GM12878 (cell line): Measurements from ENCODE around the gene ARHGEF6. TPM values are rescaled to one million over a fixed set of nuclear protein-coding genes. Genes with fewer than 3 reads are reported as not detected.

ENCODE experiments used
- ATAC-seq: fragments of 200-7000 bp; cut with Tn5 transposase; 3 replicates; pipeline ENCODE4 v1.9.1; 2020; ENCODE audit warnings: mild to moderate bottlenecking, moderate library complexity
- BruUV-seq: library from RNA; stranded (reverse); fragments of 400-500 nt; replicated peaks from 2 replicates; lab custom pipeline; 2021; lab: Mats Ljungman, UMichigan
- CTCF ChIA-PET: fragments of 300-600 bp; sonication (Branson Sonifier 250); formaldehyde crosslinking; extraction: SDS; loops from one replicate; lab custom pipeline; 2021; ENCODE audit warnings: inconsistent platforms; lab: Yijun Ruan, JAX
- POLR2A ChIA-PET: fragments of 350-600 bp; formaldehyde crosslinking; extraction: SDS; loops from one replicate; lab custom pipeline; 2021; ENCODE audit warnings: inconsistent platforms; lab: Charles Lee
- RAD21 ChIA-PET: fragments of 300-600 bp; sonication (Branson Sonifier 250); formaldehyde crosslinking; loops from one replicate; lab custom pipeline; 2023; ENCODE audit warnings: antibody characterized with exemption; ENCODE audit not compliant: unreplicated experiment; lab: Charles Lee
- SMC1A ChIA-PET: fragments of 300-600 bp; sonication (Branson Sonifier 250); formaldehyde crosslinking; loops from one replicate; lab custom pipeline; 2023; ENCODE audit not compliant: unreplicated experiment, uncharacterized antibody; lab: Charles Lee
- DNase-seq: peaks from one replicate; pipeline ENCODE4 v3.0.0-alpha.2; 2011; ENCODE audit warnings: low read depth, low spot score
- FAIRE-seq: peaks from 3 replicates; lab custom pipeline; 2011; peaks lifted over from hg19 to GRCh38; lab: Jason Lieb, UNC
- H2AFZ ChIP-seq: 2 replicates; pipeline ENCODE4 v1.6.0; 2011; ENCODE audit warnings: low read depth, low read length, control low read depth; ENCODE audit not compliant: control insufficient read depth
- H3K27ac ChIP-seq: 2 replicates; pipeline ENCODE4 v1.5.1; 2011; ENCODE audit warnings: control low read depth; ENCODE audit not compliant: control insufficient read depth, insufficient read depth
- H3K27me3 ChIP-seq, 2 experiments: replicated peaks in 1 of 2; 2 replicates each; pipeline versions ENCODE4 v1.6.0 to v1.6.1; 2011; ENCODE audit warnings: low read length in 1 of 2; ENCODE audit not compliant: control insufficient read depth in 2 of 2, insufficient read depth in 2 of 2
- H3K36me3 ChIP-seq, 2 experiments: 2 replicates each; pipeline ENCODE4 v1.5.1; 2011; ENCODE audit warnings: low read length in 1 of 2; ENCODE audit not compliant: control insufficient read depth in 2 of 2, insufficient read depth in 2 of 2
- H3K4me1 ChIP-seq: 2 replicates; pipeline ENCODE4 v1.6.1; 2011; ENCODE audit warnings: mild to moderate bottlenecking, low read length, moderate library complexity, mixed read lengths; ENCODE audit not compliant: control insufficient read depth, insufficient read depth
- H3K4me2 ChIP-seq: 2 replicates; pipeline ENCODE4 v1.6.0; 2011; ENCODE audit warnings: control low read depth; ENCODE audit not compliant: control insufficient read depth, insufficient read depth
- H3K4me3 ChIP-seq: fragments of 200-600 bp; sonication (generic); 2 replicates; pipeline ENCODE4 v1.5.1; 2016
- H3K79me2 ChIP-seq: 2 replicates; pipeline ENCODE4 v1.6.0; 2011; ENCODE audit warnings: low read length; ENCODE audit not compliant: control insufficient read depth, insufficient read depth
- H3K9ac ChIP-seq: 2 replicates; pipeline ENCODE4 v1.8.0; 2011; ENCODE audit warnings: low read length, control low read depth, mixed read lengths; ENCODE audit not compliant: control insufficient read depth, insufficient read depth
- H3K9me3 ChIP-seq: replicated peaks from 3 replicates; pipeline ENCODE4 v1.5.1; 2011; ENCODE audit warnings: mild to moderate bottlenecking, low read length; ENCODE audit not compliant: control insufficient read depth, insufficient read depth
- H4K20me1 ChIP-seq: 2 replicates; pipeline ENCODE4 v1.6.0; 2011; ENCODE audit not compliant: control insufficient read depth, insufficient read depth
- CREM ChIP-seq: IDR thresholded peaks from 2 replicates; pipeline ENCODE4 v1.6.1; 2014; ENCODE audit warnings: antibody characterized with exemption, low read depth
- CUX1 ChIP-seq: IDR thresholded peaks from 2 replicates; pipeline ENCODE4 v1.6.1; 2012; ENCODE audit warnings: improper control_type of control experiment, low read depth, low read length; ENCODE audit not compliant: insufficient replicate concordance
- GATAD2B ChIP-seq: fragments of 450-650 bp; conservative IDR thresholded peaks from 2 replicates; pipeline ENCODE4 v1.6.1; 2017; ENCODE audit warnings: low read depth, mild to moderate bottlenecking, moderate library complexity
- HCFC1 ChIP-seq: fragments of 150-350 bp; IDR thresholded peaks from 2 replicates; pipeline ENCODE4 v1.6.1; 2014; ENCODE audit warnings: low read length
- MAX ChIP-seq: IDR thresholded peaks from 2 replicates; pipeline ENCODE4 v1.6.1; 2012; ENCODE audit warnings: low read depth, low read length, improper control_type of control experiment
- MYB ChIP-seq: fragments of 150-350 bp; IDR thresholded peaks from 2 replicates; pipeline ENCODE4 v1.6.1; 2014; ENCODE audit warnings: mild to moderate bottlenecking, low read depth, low read length, borderline replicate concordance
- NKRF ChIP-seq: fragments of 450-650 bp; conservative IDR thresholded peaks from 2 replicates; pipeline ENCODE4 v1.6.1; 2017; ENCODE audit warnings: mild to moderate bottlenecking, moderate library complexity
- PML ChIP-seq: IDR thresholded peaks from 2 replicates; pipeline ENCODE4 v1.6.1; 2012; ENCODE audit warnings: low read length, inconsistent platforms
- RAD21 ChIP-seq: IDR thresholded peaks from 2 replicates; pipeline ENCODE4 v1.6.1; 2011; ENCODE audit warnings: mild to moderate bottlenecking, low read depth, low read length, moderate library complexity; ENCODE audit not compliant: insufficient read depth
- SMAD1 ChIP-seq: fragments of 450-650 bp; IDR thresholded peaks from 2 replicates; pipeline ENCODE4 v1.6.1; 2018; ENCODE audit warnings: mild to moderate bottlenecking, low read depth; ENCODE audit not compliant: partially characterized antibody
- SMAD5 ChIP-seq: IDR thresholded peaks from 2 replicates; pipeline ENCODE4 v1.6.1; 2016; ENCODE audit warnings: antibody characterized with exemption, low read depth
- SUPT20H ChIP-seq: IDR thresholded peaks from 2 replicates; pipeline ENCODE4 v1.6.1; 2011; ENCODE audit warnings: low read depth, mild to moderate bottlenecking, low read length, moderate library complexity, borderline replicate concordance; ENCODE audit not compliant: control insufficient read depth
- WGBS: methylation state at CpG from one replicate; pipeline ENCODE4 v1.1.6; 2016; ENCODE audit warnings: low lambda C conversion rate; ENCODE audit not compliant: insufficient replicate concordance, insufficient coverage; ENCODE audit errors: missing lambda C conversion rate; 5-methylcytosine and 5-hydroxymethylcytosine counted together
- in situ Hi-C: fragments of 300-500 bp; cut with MboI; formaldehyde crosslinking; loops from 9 replicates; pipeline ENCODE4 v1.14.3; 2018; ENCODE audit warnings: mixed read lengths
- intact Hi-C: fragments of 100-400 bp; cut with micrococcal nuclease; formaldehyde crosslinking; loops from one replicate; pipeline ENCODE4 v1.14.2; 2022; ENCODE audit not compliant: unreplicated experiment
- polyA plus RNA-seq, 11 experiments: library from polyadenylated mRNA; depleted of rRNA in 4 of 11; unstranded in 6 of 11; stranded (reverse) in 5 of 11; fragments of >200 nt; fragmentation: Nextera tagmentation in 4 of 11; fragmentation: Illumina TruSeq in 1 of 11; extraction: Ambion mirVana in 4 of 11; extraction: Trizol in 1 of 11; gene quantifications; 1 replicate in 1 of 11; 2 replicates in 10 of 11; pipeline versions ENCODE4 v1.2.1 to v1.2.3, GENCODE V29; 2011 to 2016; ENCODE audit warnings: inconsistent platforms in 2 of 11, missing spikeins in 2 of 11, low read depth in 1 of 11
- total RNA-seq, 4 experiments: library from RNA; depleted of rRNA in 3 of 4; stranded (reverse); fragments of >200 nt in 3 of 4; fragmentation: Illumina TruSeq in 1 of 4; extraction: Trizol in 1 of 4; gene quantifications; 2 replicates each; pipeline versions ENCODE4 v1.2.1 to v1.2.3, GENCODE V29; 2013 to 2021

Gene ARHGEF6
- total and polyA plus RNA-seq, 10 of the 15 experiments (the other 5 are each of a cell fraction or from before 2014, with no cell fraction given), result 5.4 to 29.7 (median 18.0) TPM

GRCh38 chrX:136694431-136695087 lies 86.2 kb downstream of the ARHGEF6 start:
- Histone ChIP-seq H4K20me1 (no peaks in the 10 kb centered on the region), H3K9me3 (no peaks in the 10 kb centered on the region; the same call in 2 of the 3 replicates), H3K36me3 (no peaks in the 10 kb centered on the region), H3K27ac (peak overlapping the region; percentile 35), H3K4me1 (peaks cover 20% of the 10 kb centered on the region), H2AFZ (peak overlapping the region; percentile 1; the same call in 1 of the 2 replicates), H3K27me3 (no peaks in the 10 kb centered on the region; a peak in 1 of 4 replicates), H3K79me2 (no peaks in the 10 kb centered on the region), H3K9ac (no peak overlapping the region), H3K4me2 (no peak overlapping the region), H3K4me3 (no peak overlapping the region)
- ChIA-PET CTCF (interaction anchor here (0.5 to 6.0 kb wide), 39 partner anchors 11 to 669 kb away, joined by 3 to 104 read pairs (median 4); no protein-coding TSS in a partner anchor), POLR2A (interaction anchor here (1.0 to 1.5 kb wide), 2 partner anchors 86 to 120 kb away, joined by 3 to 4 read pairs; no protein-coding TSS in a partner anchor), RAD21 (interaction anchor here (0.7 to 5.4 kb wide), 26 partner anchors 11 to 666 kb away, joined by 3 to 73 read pairs (median 4); partner anchors contain the start of gene HTATSF1), SMC1A (interaction anchor here (0.7 to 6.8 kb wide), 25 partner anchors 10 to 666 kb away, joined by 3 to 100 read pairs (median 4); no protein-coding TSS in a partner anchor)
- in situ Hi-C loops, result loop anchor here (10.0 kb wide), 3 partner anchors 200 to 660 kb away; partner anchors contain the start of gene HTATSF1
- BruUV-seq, result no TSS peak
- peak; percentile 89 for ATAC-seq
- DNase-seq, result no peak
- intact Hi-C loops, result loop anchor here (1.0 to 5.0 kb wide), 7 partner anchors 86 to 1062 kb away; partner anchors contain the start of gene HTATSF1
- WGBS, result 18% methylated on average over 8 of the region's 8 CpGs
- FAIRE-seq, result peak; percentile 86
- TF ChIP-seq CREM (no peak), GATAD2B (no peak), HCFC1 (no peak), SMAD1 (no peak), RAD21 (peak; percentile 96), MYB (no peak), MAX (no peak), PML (no peak), SUPT20H (no peak), SMAD5 (no peak), CUX1 (no peak), NKRF (no peak)
